GM15510 (cell line): ENCODE data around the gene SCGB3A1.

Experiments
- POLR2A ChIP-seq: IDR thresholded peaks from 3 replicates; pipeline ENCODE4 v1.6.1; 2011; ENCODE audit warnings: borderline replicate concordance; ENCODE audit not compliant: insufficient read length; ENCODE audit errors: extremely low read depth

Gene SCGB3A1

GRCh38 chr5:180628827-180629750 lies 37.8 kb upstream of the SCGB3A1 start:
- no peak for TF ChIP-seq POLR2A

GRCh38 chr5:180628211-180628610 lies 36.9 kb upstream of the SCGB3A1 start:
- TF ChIP-seq POLR2A = no peak

- no peak for TF ChIP-seq POLR2A
Measured at GRCh38 chr5:180627386-180628120, 36.3 kb upstream of the SCGB3A1 start.

- TF ChIP-seq POLR2A = no peak
Measured at GRCh38 chr5:180626661-180627385, 35.5 kb upstream of the SCGB3A1 start.

GRCh38 chr5:180625791-180626660 lies 34.7 kb upstream of the SCGB3A1 start:
- no peak for TF ChIP-seq POLR2A

- TF ChIP-seq POLR2A = no peak
Measured at GRCh38 chr5:180625125-180625790, 34.0 kb upstream of the SCGB3A1 start.

GRCh38 chr5:180624587-180624986 lies 33.3 kb upstream of the SCGB3A1 start:
- no peak for TF ChIP-seq POLR2A

GRCh38 chr5:180623844-180624243 lies 32.5 kb upstream of the SCGB3A1 start:
- no peak for TF ChIP-seq POLR2A

- TF ChIP-seq POLR2A = no peak
Measured at GRCh38 chr5:180623411-180623834, 32.1 kb upstream of the SCGB3A1 start.

GRCh38 chr5:180622910-180623309 lies 31.6 kb upstream of the SCGB3A1 start:
- TF ChIP-seq POLR2A = no peak

GRCh38 chr5:180621311-180621710 lies 30.0 kb upstream of the SCGB3A1 start:
- no peak for TF ChIP-seq POLR2A

- no peak for TF ChIP-seq POLR2A
Measured at GRCh38 chr5:180620014-180620413, 28.7 kb upstream of the SCGB3A1 start.

- TF ChIP-seq POLR2A = no peak
Measured at GRCh38 chr5:180619563-180619915, 28.2 kb upstream of the SCGB3A1 start.
